ENCODE results near the gene DNAH8. TPM values are rescaled to one million over a fixed set of nuclear protein-coding genes. Genes with fewer than 3 reads are reported as not detected.
A peak's percentile ranks its signal among the peaks of the same experiment; 100 is the strongest.

Gene DNAH8
- total RNA-seq, 1 experiment from 2014 or later: not detected

GRCh38 chr6:38701551-38701950, 13.6 kb upstream of the DNAH8 start:
- DNase-seq (ENCODE audit: extremely low read depth, low read depth): no peak

- peak; percentile 95 for DNase-seq (ENCODE audit: extremely low read depth, low read depth)
Measured at GRCh38 chr6:38702558-38703397, 12.3 kb upstream of the DNAH8 start, which contains the start of gene GLO1. Gene GLO1 (minus strand): TSS chr6:38703145. CDS start chr6:38703054, 91 bp downstream.

DNA sequence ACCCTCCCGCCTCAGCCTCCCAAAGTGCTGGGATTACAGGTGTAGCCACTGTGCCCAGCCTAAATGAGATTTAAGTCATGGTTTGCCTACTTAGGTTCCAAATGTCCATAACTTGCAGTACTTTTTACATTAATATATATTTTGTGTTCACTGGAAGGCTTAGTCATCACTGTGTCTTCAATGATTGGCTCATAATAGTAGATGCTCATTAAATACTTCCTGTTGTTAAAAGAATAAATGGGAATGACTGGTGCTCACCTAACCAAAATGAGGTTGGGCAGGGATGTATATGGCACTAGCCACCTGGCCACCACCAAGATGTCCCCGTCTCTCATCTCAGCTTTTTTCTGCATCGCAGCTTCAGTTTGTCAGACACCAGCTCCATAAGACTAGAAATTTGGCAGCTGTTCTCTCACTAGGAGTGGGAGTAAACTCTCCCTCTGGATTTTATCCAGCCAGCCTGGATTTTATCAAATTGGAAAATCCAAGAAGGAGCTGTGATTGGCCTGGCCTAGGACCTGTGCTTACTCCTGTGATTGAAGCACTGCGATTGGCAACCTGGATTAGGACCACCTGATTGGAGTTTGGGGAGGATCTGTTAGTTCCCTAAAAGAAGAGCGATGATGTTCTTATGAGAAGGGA, 11.0 kb upstream of the DNAH8 start:
- DNase-seq (ENCODE audit: extremely low read depth, low read depth): no peak

DNA sequence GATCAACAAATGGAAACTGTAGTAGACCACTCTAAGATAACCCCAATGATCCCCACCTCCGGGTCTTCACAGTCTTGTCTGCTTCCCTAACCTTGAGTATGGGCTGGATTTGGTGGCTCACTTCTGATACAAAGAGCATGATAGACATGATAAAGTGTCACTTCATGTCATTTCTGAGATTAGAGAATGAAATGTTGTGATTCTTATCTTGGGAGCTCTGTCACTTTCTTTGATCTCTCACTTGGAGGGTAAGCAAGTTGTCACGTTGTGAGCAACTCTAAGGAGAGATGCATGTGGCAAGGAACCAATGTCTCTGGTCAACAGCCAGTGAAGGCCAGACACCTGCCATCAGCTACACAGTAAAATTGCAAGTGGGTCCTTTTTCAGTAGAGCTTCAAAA, 9.2 kb upstream of the DNAH8 start:
- DNase-seq (ENCODE audit: extremely low read depth, low read depth): no peak

- DNase-seq (ENCODE audit: extremely low read depth, low read depth): no peak
Measured at GRCh38 chr6:38708496-38708895, 6.6 kb upstream of the DNAH8 start.

DNA sequence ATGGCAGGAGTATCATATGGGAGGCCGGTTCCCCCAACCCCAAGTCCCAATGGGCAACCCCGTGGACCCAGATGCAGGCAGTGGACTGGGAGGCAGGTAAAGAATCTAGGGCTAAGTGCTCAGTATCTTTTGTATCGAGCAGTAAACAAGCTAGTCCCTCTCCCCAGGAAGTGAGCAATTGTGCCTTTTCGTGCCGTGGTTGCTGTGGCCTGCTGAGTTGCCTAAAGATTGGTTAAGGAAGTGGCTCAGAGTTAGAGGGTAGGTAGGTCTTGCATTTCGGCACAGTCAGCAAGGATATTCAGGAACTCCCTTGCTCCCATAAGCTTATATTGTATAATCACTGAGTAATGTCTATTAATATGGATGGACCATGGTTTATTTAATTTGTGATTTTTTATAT, 1.3 kb upstream of the DNAH8 start:
- no peak for DNase-seq (ENCODE audit: extremely low read depth, low read depth)

DNA sequence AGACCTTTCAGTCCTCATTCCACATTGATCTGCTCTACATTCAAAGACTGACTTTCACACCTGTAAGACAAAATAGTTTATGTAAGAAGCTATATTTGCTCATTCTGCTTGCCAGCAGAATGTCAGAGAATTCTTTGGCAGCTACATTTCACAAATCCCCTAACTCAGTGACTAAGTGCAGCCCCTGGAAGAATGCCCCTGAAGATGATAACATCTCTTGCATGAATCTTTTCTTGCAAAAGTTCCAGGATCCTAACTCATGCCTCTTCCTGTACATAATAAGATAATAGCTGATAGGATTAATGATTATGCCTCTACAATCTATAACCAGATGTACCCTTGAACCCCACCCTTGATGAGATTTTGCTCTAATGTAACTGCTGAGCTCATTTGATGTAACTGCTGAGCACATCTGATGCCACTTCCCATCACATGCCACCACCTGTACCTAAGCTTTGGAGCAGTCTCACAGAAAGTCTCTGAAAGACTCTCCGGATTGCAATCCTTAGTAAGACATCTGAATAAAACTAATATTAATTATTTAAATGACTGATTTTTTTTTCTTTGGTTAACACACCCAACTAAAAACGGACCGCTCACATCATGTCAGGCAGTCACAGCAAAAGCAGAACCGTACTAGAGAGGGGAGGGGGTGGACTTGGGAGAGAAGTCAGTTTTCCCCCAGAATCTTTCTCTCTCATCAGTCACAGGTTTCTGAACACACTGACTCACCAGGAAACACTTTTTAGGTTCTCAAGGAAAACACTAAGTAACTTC, 684 bp upstream of the DNAH8 start:
- no peak for DNase-seq (ENCODE audit: extremely low read depth, low read depth)

GRCh38 chr6:38716825-38717224, 1.7 kb downstream of the DNAH8 start:
- DNase-seq (ENCODE audit: extremely low read depth, low read depth): no peak

DNA sequence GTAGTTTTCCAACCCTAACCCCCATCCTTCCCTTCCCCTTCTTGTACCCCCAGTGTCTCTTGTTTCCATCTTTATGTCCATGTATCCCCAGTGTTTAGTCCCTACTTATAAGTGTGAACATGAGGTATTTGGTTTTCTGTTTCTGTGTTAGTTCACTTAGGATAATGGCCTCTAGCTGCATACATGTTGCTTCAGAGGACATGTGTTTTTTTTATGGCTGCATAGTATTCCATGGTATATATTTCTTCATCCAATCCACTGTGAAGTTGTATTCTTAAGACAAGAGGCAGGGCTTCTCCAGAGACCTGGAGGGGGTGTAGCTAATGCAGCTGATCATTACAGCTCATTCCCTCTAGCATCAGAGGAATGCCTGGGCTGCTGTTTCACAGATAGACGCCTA, 4.2 kb downstream of the DNAH8 start:
- DNase-seq (ENCODE audit: extremely low read depth, low read depth): no peak

DNA sequence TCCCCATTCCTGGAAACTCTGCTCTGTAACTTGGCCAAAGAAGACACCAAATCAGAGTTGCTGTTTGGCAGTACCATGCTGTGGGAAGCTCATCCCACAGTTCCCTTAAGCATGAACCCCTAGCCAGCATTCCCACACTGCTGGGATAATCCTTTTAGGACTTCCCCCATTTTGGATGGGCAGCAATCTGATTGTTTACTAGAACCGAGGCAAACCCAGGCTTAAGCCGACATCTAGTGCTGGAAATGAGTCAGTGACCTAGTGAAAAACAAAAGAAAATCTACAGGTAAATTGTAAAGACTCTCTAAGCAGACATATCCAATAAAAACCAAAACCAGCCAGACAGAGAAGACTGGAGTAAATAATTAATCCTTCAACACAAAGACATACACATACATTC, 5.2 kb downstream of the DNAH8 start:
- DNase-seq (ENCODE audit: extremely low read depth, low read depth): no peak

DNA sequence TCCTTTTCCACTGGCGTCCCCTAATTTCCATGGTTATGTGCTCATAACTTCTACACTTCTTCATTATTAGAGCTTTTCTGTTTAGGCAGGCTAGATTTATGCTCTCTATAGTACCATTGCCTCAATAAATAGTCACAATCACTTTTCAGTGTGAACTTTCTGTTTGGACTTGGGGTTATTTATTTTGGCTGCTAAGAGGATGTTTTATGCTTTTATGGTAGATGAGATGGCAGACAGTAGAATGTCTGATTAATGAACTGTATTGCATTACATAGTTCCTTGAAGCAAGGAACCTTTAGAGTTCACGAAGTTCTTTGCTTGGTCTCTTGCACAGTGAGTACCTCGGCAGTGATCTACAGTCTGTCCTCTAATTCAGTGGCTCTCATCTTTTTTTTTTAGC, 6.9 kb downstream of the DNAH8 start:
- no peak for DNase-seq (ENCODE audit: extremely low read depth, low read depth)

DNA sequence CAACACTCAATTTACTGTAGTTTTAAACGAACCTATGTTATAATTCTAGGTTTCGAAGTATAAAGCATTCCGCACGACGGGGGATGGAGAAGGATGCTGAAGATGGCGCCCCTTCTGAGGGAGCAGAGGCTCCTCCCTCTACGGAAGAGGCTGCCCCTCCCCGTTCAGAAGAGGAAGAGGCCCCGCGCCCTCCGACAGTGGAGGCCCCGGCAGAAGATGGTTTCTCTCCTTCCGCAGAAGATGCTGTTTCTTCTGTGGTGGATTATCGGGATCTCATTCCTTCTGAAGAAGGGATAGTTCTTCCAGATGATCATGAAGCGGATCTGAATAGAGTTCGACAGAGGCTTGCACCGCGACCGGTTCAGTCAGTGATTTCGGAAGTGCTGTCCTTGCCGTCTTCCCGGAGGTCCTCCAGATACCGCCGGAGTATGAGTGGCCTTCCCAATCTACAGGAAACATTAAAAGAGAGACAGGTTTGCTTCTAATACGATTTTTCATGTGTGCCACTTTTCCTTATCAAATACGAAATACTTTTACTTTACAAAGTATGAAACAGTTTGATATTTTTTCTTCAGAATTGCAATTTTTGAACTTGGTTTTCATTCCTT, 7.7 kb downstream of the DNAH8 start:
- no peak for DNase-seq (ENCODE audit: extremely low read depth, low read depth)

- no peak for DNase-seq (ENCODE audit: extremely low read depth, low read depth)
Measured at GRCh38 chr6:38723783-38724182, 8.7 kb downstream of the DNAH8 start.

- DNase-seq (ENCODE audit: extremely low read depth, low read depth): no peak
Measured at GRCh38 chr6:38724343-38724742, 9.2 kb downstream of the DNAH8 start.

DNA sequence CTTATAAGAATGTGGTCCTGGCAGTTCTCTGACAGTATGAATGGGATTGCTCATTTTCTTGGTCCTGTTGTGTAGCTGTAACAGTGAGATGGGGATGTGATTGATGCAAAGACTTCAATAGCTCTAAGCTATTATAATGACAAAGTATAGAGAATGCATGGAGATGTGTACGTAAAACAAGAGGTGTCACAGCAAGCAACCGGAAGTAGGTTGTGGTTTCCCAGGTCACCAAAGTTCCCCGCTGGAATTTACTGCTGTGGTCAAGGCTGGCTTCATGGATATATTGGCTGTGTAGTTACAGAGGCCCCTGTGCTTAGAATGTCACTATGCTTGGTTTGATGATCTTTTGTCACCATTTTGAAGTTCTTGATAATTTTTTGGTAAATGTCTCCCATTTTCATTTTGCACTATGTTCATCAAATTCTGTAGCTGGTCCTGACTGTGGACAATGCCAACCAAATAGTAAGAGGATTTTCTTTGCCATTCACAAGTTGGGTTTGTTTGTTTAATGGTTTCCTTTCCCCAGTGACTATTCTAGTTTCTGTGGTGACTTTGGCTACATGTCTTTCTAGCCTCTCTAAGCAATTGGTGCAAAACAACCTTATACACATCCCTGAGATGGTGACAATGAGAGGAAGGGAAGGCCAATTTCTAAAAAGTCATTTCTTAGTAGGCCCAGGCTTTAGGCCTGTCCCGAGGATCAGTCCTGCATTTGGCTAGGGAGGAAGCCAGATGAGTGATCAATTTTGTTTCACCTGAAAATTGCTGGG, 10.5 kb downstream of the DNAH8 start:
- no peak for DNase-seq (ENCODE audit: extremely low read depth, low read depth)

DNA sequence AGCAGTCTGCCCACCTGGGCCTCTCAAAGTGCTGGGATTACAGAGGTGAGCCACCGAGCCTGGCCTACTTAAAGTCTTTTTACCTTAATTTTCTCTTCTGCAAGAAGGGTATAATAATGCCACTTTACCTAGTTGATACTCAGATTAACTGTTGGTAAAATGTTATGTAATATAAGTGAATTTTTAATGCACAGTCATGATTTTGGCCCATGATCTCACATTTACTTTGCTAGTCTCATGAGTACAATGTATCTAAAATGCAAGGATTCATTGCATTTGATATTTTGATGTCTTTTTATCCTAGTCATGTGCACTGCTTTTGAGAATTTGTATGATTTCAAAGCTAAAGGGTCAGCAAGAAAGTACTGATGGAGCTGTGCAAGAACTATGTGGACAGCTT, 13.1 kb downstream of the DNAH8 start:
- DNase-seq (ENCODE audit: extremely low read depth, low read depth): no peak

DNA sequence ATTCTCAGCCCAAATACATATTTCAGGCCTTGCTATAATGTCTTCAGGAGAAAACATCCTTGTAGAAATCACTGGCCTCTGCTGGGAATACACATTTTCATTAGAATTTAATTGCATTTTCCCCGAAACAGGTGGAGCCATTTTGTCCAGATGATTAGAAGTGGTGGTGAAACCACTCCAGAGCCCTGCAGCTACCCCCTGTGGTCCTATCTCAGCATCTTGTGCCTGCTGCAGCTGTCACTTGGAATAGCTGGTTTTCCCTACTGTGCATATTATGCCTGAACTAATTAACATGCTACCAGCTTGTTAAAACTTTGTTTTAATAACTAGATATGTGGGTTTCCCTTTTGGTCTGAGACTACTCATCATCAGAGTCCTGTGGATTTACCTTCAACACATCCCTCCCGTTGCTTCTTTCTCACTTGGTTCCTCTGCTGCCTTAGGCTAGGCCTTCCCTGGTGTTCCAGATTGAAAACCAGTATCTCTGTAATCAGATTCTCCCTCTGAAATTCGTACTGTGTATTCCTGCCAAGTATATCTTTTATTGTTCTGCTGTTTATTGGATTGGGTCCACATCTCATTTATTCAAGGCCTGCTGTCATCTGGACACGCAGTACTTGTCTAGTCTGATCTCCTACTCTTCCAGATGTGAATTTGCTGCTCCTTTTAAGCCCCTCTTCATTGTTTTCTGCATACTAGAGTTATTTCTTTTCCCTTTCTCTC, 15.2 kb downstream of the DNAH8 start:
- no peak for DNase-seq (ENCODE audit: extremely low read depth, low read depth)

GRCh38 chr6:38736951-38737350, 21.8 kb downstream of the DNAH8 start:
- DNase-seq (ENCODE audit: extremely low read depth, low read depth): no peak

DNA sequence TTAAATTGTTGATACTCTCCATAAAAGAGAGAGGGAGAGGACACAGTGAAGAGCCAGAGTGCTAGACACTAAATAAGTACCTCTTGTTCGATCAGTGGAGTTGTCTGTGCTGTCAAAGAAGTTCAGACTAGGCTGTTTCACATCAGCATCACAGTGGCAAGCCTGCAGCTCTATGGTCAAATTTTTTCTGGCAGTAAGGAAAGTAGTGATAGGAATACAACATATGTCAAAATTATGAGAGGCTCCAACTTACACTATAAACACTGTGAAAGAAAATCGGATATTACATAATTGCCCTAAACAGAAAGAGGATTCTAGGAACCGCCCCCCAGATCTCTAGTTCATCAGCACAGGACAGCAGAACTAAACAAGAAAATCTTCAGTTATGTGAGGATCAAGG, 23.1 kb downstream of the DNAH8 start:
- no peak for DNase-seq (ENCODE audit: extremely low read depth, low read depth)

GRCh38 chr6:38739532-38739931, 24.4 kb downstream of the DNAH8 start:
- no peak for DNase-seq (ENCODE audit: extremely low read depth, low read depth)

All from NCI-H460 (cell line).